Esophagus squamous epithelium (tissue), 4 donors: ENCODE results near the gene RAD9A.

Experiments
- POLR2A ChIP-seq, 4 donors: fragments of 450-650 bp; IDR thresholded peaks; one replicate each; pipeline ENCODE4 v1.6.1; 2017; ENCODE audit warnings: antibody characterized with exemption in 4 of 4, mild to moderate bottlenecking in 4 of 4, moderate library complexity in 3 of 4
- TF ChIP-seq, protein P1 (sequence below), 6 experiments: fragments of 450-650 bp in 4 of 6; fragments of 200-600 bp in 2 of 6; sonication (generic) in 2 of 6; IDR thresholded peaks; one replicate each; pipeline ENCODE4 v1.5.1; 2016 to 2019; ENCODE audit warnings: antibody characterized with exemption in 6 of 6, mild to moderate bottlenecking in 4 of 6, moderate library complexity in 4 of 6

DNA sequence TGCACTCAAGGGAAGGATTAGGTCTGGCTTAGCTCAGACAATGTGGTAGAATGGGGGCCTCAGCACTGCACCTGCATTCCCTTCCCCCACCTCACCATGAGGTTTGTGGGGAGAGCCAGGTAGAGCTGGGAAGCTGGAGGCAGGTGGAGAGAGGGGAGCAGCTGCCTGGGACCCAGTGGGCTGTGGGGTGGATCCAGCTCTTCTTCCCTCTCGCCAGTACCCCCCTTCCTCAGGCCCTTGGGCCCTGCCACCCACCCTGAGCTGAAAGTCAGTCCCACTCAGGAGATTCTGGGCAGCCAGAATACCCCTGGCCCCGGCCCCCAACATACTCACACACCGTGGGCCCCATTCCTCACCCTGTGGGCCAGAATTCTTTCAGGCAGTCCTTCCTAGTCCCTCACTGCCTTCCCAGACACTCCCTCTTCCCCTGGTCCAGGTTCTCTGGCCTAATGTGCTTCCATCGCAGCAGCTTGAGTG is 35.4 kb upstream of the RAD9A start:
- TF ChIP-seq, protein P1, sequence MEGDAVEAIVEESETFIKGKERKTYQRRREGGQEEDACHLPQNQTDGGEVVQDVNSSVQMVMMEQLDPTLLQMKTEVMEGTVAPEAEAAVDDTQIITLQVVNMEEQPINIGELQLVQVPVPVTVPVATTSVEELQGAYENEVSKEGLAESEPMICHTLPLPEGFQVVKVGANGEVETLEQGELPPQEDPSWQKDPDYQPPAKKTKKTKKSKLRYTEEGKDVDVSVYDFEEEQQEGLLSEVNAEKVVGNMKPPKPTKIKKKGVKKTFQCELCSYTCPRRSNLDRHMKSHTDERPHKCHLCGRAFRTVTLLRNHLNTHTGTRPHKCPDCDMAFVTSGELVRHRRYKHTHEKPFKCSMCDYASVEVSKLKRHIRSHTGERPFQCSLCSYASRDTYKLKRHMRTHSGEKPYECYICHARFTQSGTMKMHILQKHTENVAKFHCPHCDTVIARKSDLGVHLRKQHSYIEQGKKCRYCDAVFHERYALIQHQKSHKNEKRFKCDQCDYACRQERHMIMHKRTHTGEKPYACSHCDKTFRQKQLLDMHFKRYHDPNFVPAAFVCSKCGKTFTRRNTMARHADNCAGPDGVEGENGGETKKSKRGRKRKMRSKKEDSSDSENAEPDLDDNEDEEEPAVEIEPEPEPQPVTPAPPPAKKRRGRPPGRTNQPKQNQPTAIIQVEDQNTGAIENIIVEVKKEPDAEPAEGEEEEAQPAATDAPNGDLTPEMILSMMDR (IDR thresholded peaks at IDR 0.05), result no peak
- TF ChIP-seq POLR2A (IDR thresholded peaks at IDR 0.05), result no peak
